Measurements from ENCODE around the gene AMH. TPM values are rescaled to one million over a fixed set of nuclear protein-coding genes. Genes with fewer than 3 reads are reported as not detected.

Gene AMH
- total and polyA plus RNA-seq, 2 of the 13 experiments (the other 11 are each of a cell fraction or from before 2014, with no cell fraction given) = 0.03 to 0.18 TPM

- TF ChIP-seq ZNF616 (CRISPR knock-in tag; IDR thresholded peaks at IDR 0.05; ENCODE audit: low read depth) = peak; percentile 94
- peak; percentile 100 for TF ChIP-seq MXI1 (IDR thresholded peaks at IDR 0.05; ENCODE audit: borderline replicate concordance, low read depth, low read length)
- TF ChIP-seq KAT2B (IDR thresholded peaks at IDR 0.05; ENCODE audit: borderline replicate concordance, low read depth, low read length) = no peak
- no peak; a peak in 1 of 4 replicates for TF ChIP-seq EP300 (IDR thresholded peaks at IDR 0.05; ENCODE audit: low read depth in 2 of 2, low read length in 2 of 2)
- TF ChIP-seq EP300 (CRISPR knock-in tag; IDR thresholded peaks at IDR 0.05; ENCODE audit: borderline replicate concordance) = no peak
- peak; percentile 84 for TF ChIP-seq ZBED4 (CRISPR knock-in tag; IDR thresholded peaks at IDR 0.05; ENCODE audit: borderline replicate concordance)
- TF ChIP-seq RFX5 (IDR thresholded peaks at IDR 0.05; ENCODE audit: low read depth, low read length) = no peak
- TF ChIP-seq ZNF605 (CRISPR knock-in tag; IDR thresholded peaks at IDR 0.05) = peak; percentile 99
- peak; percentile 95 for TF ChIP-seq MEF2D (CRISPR knock-in tag; IDR thresholded peaks at IDR 0.05)
- TF ChIP-seq E2F2 (CRISPR knock-in tag; IDR thresholded peaks at IDR 0.05; ENCODE audit: borderline replicate concordance) = peak; percentile 89; the same call in 1 of the 2 replicates
- peak; percentile 73; the same call in 1 of the 2 replicates for TF ChIP-seq RFXANK (CRISPR knock-in tag; IDR thresholded peaks at IDR 0.05)
- TF ChIP-seq E2F1 (CRISPR knock-in tag; IDR thresholded peaks at IDR 0.05) = peak; percentile 95
- TF ChIP-seq TOPORS (CRISPR knock-in tag; IDR thresholded peaks at IDR 0.05) = peak; percentile 97
- TF ChIP-seq ZNF850 (CRISPR knock-in tag; conservative IDR thresholded peaks at IDR 0.05) = peak; percentile 56
- TF ChIP-seq HDAC2 (CRISPR knock-in tag; IDR thresholded peaks at IDR 0.05) = peak; percentile 91
- TF ChIP-seq ZNF253 (CRISPR knock-in tag; IDR thresholded peaks at IDR 0.05; ENCODE audit: borderline replicate concordance) = peak; percentile 86
- no peak for TF ChIP-seq ZNF468 (CRISPR knock-in tag; IDR thresholded peaks at IDR 0.05)
- peak; percentile 96 for TF ChIP-seq ZNF724P (CRISPR knock-in tag; IDR thresholded peaks at IDR 0.05; ENCODE audit: borderline replicate concordance)
- TF ChIP-seq HNF4G (IDR thresholded peaks at IDR 0.05; ENCODE audit: borderline replicate concordance, low read depth, low read length) = no peak
- TF ChIP-seq HNF4G (CRISPR knock-in tag; IDR thresholded peaks at IDR 0.05; ENCODE audit: borderline replicate concordance, low read depth) = peak; percentile 14; the same call in 1 of the 2 replicates
Measured at GRCh38 chr19:2236314-2237050, 12.6 kb upstream of the AMH start, which contains the start of the genes PLEKHJ1 and SF3A2 (continued).

Data from HepG2 (cell line).